GM23338 (cell line): ENCODE measurements around the gene FTCD. TPM values are rescaled to one million over a fixed set of nuclear protein-coding genes. Genes with fewer than 3 reads are reported as not detected.

Experiments
- ATAC-seq: fragments of 200-7000 bp; cut with Tn5 transposase; 3 replicates; pipeline ENCODE4 v1.9.1; 2020
- DNase-seq: peaks from one replicate; pipeline ENCODE4 v3.0.0-alpha.2; 2015; ENCODE audit warnings: low spot score
- H2AFZ ChIP-seq: fragments of 200-600 bp; sonication (generic); 2 replicates; pipeline ENCODE4 v1.8.0; 2016; ENCODE audit warnings: antibody characterized with exemption, mild to moderate bottlenecking, moderate library complexity
- H3F3A ChIP-seq: fragments of 200-600 bp; sonication (generic); replicated peaks from 2 replicates; pipeline ENCODE4 v1.8.0; 2017; ENCODE audit warnings: antibody characterized with exemption, mixed run types, low read depth
- H3K27ac ChIP-seq: fragments of 200-600 bp; sonication (generic); 2 replicates; pipeline ENCODE4 v1.6.1; 2016; ENCODE audit warnings: low read depth
- H3K27me3 ChIP-seq: fragments of 200-600 bp; sonication (generic); 2 replicates; pipeline ENCODE4 v1.8.0; 2016; ENCODE audit warnings: mild to moderate bottlenecking, mixed run types, moderate library complexity; ENCODE audit not compliant: insufficient read depth
- H3K36me3 ChIP-seq: fragments of 200-600 bp; sonication (generic); 2 replicates; pipeline ENCODE4 v1.8.0; 2016; ENCODE audit warnings: mild to moderate bottlenecking; ENCODE audit not compliant: insufficient read depth
- H3K4me1 ChIP-seq: fragments of 200-600 bp; sonication (generic); 2 replicates; pipeline ENCODE4 v1.8.0; 2016; ENCODE audit warnings: mild to moderate bottlenecking, moderate library complexity; ENCODE audit not compliant: insufficient read depth
- H3K4me2 ChIP-seq: fragments of 200-600 bp; sonication (generic); 2 replicates; pipeline ENCODE4 v1.7.1; 2017; ENCODE audit warnings: mixed run types
- H3K4me3 ChIP-seq: fragments of 200-600 bp; sonication (generic); 2 replicates; pipeline ENCODE4 v1.6.1; 2016; ENCODE audit warnings: mixed run types
- H3K79me2 ChIP-seq: fragments of 200-600 bp; sonication (generic); replicated peaks from 2 replicates; pipeline ENCODE4 v1.8.0; 2017; ENCODE audit warnings: mild to moderate bottlenecking; ENCODE audit not compliant: insufficient read depth
- H3K9me2 ChIP-seq: fragments of 200-600 bp; sonication (generic); 2 replicates; pipeline ENCODE4 v1.8.0; 2017; ENCODE audit not compliant: insufficient read depth
- H4K20me1 ChIP-seq: fragments of 200-600 bp; sonication (generic); replicated peaks from 2 replicates; pipeline ENCODE4 v1.8.0; 2017; ENCODE audit warnings: mild to moderate bottlenecking; ENCODE audit not compliant: insufficient read depth
- H3K27ac Mint-ChIP-seq: 2 replicates; pipeline ENCODE4 v1.8.0; 2020; ENCODE audit warnings: inconsistent platforms, mild to moderate bottlenecking, moderate library complexity, mixed read lengths
- H3K27me3 Mint-ChIP-seq: 3 replicates; pipeline ENCODE4 v1.8.0; 2022; ENCODE audit warnings: low read depth, mild to moderate bottlenecking, moderate library complexity, mixed read lengths, inconsistent platforms; ENCODE audit not compliant: insufficient read depth, poor library complexity
- H3K36me3 Mint-ChIP-seq: 3 replicates; pipeline ENCODE4 v1.8.0; 2021; ENCODE audit warnings: low read depth, mild to moderate bottlenecking, inconsistent platforms, moderate library complexity, mixed read lengths
- H3K4me1 Mint-ChIP-seq: 3 replicates; pipeline ENCODE4 v1.8.0; 2020; ENCODE audit warnings: mild to moderate bottlenecking, inconsistent platforms, mixed read lengths
- H3K4me3 Mint-ChIP-seq: 3 replicates; pipeline ENCODE4 v1.8.0; 2021; ENCODE audit warnings: moderate library complexity, mild to moderate bottlenecking, inconsistent platforms, mixed read lengths
- H3K9me3 Mint-ChIP-seq: 3 replicates; pipeline ENCODE4 v1.8.0; 2020; ENCODE audit warnings: moderate library complexity, mild to moderate bottlenecking, inconsistent platforms, mixed read lengths
- CREB1 ChIP-seq: fragments of 250-450 bp; sonication (Bioruptor Pico); IDR thresholded peaks from 2 replicates; pipeline ENCODE4 v1.5.0; 2020; ENCODE audit warnings: low read depth, mild to moderate bottlenecking, moderate library complexity
- CTCF ChIP-seq, 2 experiments: fragments of 200-600 bp in 1 of 2; sonication (generic) in 1 of 2; conservative IDR thresholded peaks; 2 replicates each; pipeline versions ENCODE4 v1.5.1 to v1.6.1; 2016 to 2017; ENCODE audit warnings: antibody characterized with exemption in 2 of 2, low read depth in 2 of 2, mild to moderate bottlenecking in 2 of 2, moderate library complexity in 1 of 2
- ETS1 ChIP-seq: IDR thresholded peaks from 2 replicates; pipeline ENCODE4 v1.6.1; 2016; ENCODE audit warnings: antibody characterized with exemption
- EZH2 ChIP-seq: fragments of 200-600 bp; sonication (generic); IDR thresholded peaks from one replicate; pipeline ENCODE4 v1.8.0; 2017; ENCODE audit warnings: antibody characterized with exemption, mild to moderate bottlenecking, low read depth; ENCODE audit not compliant: unreplicated experiment
- EZH2phosphoT487 ChIP-seq: fragments of 200-600 bp; sonication (generic); IDR thresholded peaks from one replicate; pipeline ENCODE4 v1.8.1; 2018; ENCODE audit warnings: antibody characterized with exemption; ENCODE audit not compliant: unreplicated experiment
- JUNB ChIP-seq: IDR thresholded peaks from one replicate; pipeline ENCODE4 v1.6.1; 2016; ENCODE audit warnings: antibody characterized with exemption; ENCODE audit not compliant: unreplicated experiment
- NANOG ChIP-seq: IDR thresholded peaks from 2 replicates; pipeline ENCODE4 v1.6.1; 2016; ENCODE audit warnings: antibody characterized with exemption, borderline replicate concordance
- POLR2AphosphoS5 ChIP-seq: IDR thresholded peaks from 2 replicates; pipeline ENCODE4 v1.6.1; 2016; ENCODE audit warnings: antibody characterized with exemption, low read depth
- REST ChIP-seq: IDR thresholded peaks from one replicate; pipeline ENCODE4 v1.6.1; 2018; ENCODE audit warnings: antibody characterized with exemption; ENCODE audit not compliant: unreplicated experiment
- STAT1 ChIP-seq: IDR thresholded peaks from one replicate; pipeline ENCODE4 v1.6.1; 2016; ENCODE audit warnings: antibody characterized with exemption; ENCODE audit not compliant: unreplicated experiment
- ZNF114 ChIP-seq: fragments of 250-450 bp; sonication (Bioruptor Pico); IDR thresholded peaks from 2 replicates; pipeline ENCODE4 v1.5.0; 2020; ENCODE audit warnings: mild to moderate bottlenecking, moderate library complexity
- ZNF331 ChIP-seq: fragments of 250-450 bp; sonication (Bioruptor Pico); IDR thresholded peaks from 2 replicates; pipeline ENCODE4 v1.5.0; 2020; ENCODE audit warnings: low read depth, mild to moderate bottlenecking, moderate library complexity
- ZNF462 ChIP-seq: fragments of 250-450 bp; sonication (Bioruptor Pico); IDR thresholded peaks from 2 replicates; pipeline ENCODE4 v1.5.0; 2020; ENCODE audit warnings: mild to moderate bottlenecking, moderate library complexity
- polyA plus RNA-seq: library from polyadenylated mRNA; unstranded; fragments of >200 nt; fragmentation: Nextera tagmentation; extraction: Ambion mirVana; gene quantifications from 2 replicates; pipeline ENCODE4 v1.2.1, GENCODE V29; 2016
- total RNA-seq: library from RNA; depleted of rRNA; stranded (reverse); fragments of >200 nt; shearing (Covaris generic); gene quantifications from 2 replicates; pipeline ENCODE4 v1.2.3, GENCODE V29; 2014

The FTCD gene
- total and polyA plus RNA-seq, 2 experiments from 2014 or later, result 0.90 to 2.3 TPM

- Histone ChIP-seq H4K20me1 (no peaks in the 10 kb centered on the region), H3K79me2 (no peaks in the 10 kb centered on the region), H3F3A (0 out of 2 replicates have a peak, but pooled peaks cover 7% of the 10 kb centered on the region), H3K9me2 (no peaks in the 10 kb centered on the region), H3K27ac (no peak overlapping the region), H3K27me3 (no peaks in the 10 kb centered on the region), H3K36me3 (no peaks in the 10 kb centered on the region), H3K4me1 (no peaks in the 10 kb centered on the region), H3K4me2 (no peak overlapping the region), H3K4me3 (no peak overlapping the region), H2AFZ (no peak overlapping the region)
- TF ChIP-seq JUNB (no peak), CTCF (conservative IDR thresholded peaks at IDR 0.05; ENCODE audit: low read depth in 2 of 2) (no peak), EZH2 (no peak), REST (no peak), EZH2phosphoT487 (no peak), POLR2AphosphoS5 (no peak), ZNF462 (CRISPR knock-in tag) (no peak), CREB1 (CRISPR knock-in tag) (no peak), STAT1 (no peak), ZNF114 (CRISPR knock-in tag) (no peak), ZNF331 (CRISPR knock-in tag) (no peak), NANOG (no peak), ETS1 (no peak)
- Mint-ChIP-seq H3K9me3 (peaks cover 4% of the 10 kb centered on the region; the same call in 2 of the 3 replicates), H3K4me3 (no peak overlapping the region), H3K36me3 (peaks cover 17% of the 10 kb centered on the region), H3K4me1 (peaks cover 14% of the 10 kb centered on the region), H3K27ac (no peak overlapping the region), H3K27me3 (peaks cover 7% of the 10 kb centered on the region)
- DNase-seq (no peak), ATAC-seq (no peak)
Measured at GRCh38 chr21:46145840-46146691, 9.3 kb downstream of the FTCD start.
